Fibroblast of skin of right quadriceps (primary cell): ENCODE data around the gene RSU1.
"Not testable (repeated sequence)": the region's sequence is repeated elsewhere in the genome, so short reads cannot be mapped to it uniquely, and the experiment has no call there.

Source experiments
- DNase-seq: peaks from one replicate; pipeline ENCODE4 v3.0.0-alpha.2; 2013

Gene RSU1

GRCh38 chr10:16777473-16778370 is 39.5 kb downstream of the RSU1 start:
- peak; percentile 41 for DNase-seq

- DNase-seq: no peak
Measured at GRCh38 chr10:16776896-16777295, 40.3 kb downstream of the RSU1 start.

- no peak for DNase-seq
Measured at GRCh38 chr10:16773334-16773733, 43.9 kb downstream of the RSU1 start.

GRCh38 chr10:16770670-16771069 is 46.6 kb downstream of the RSU1 start:
- no peak for DNase-seq

- DNase-seq: no peak
Measured at GRCh38 chr10:16770141-16770540, 47.1 kb downstream of the RSU1 start.

- no peak for DNase-seq
Measured at GRCh38 chr10:16769331-16769730, 47.9 kb downstream of the RSU1 start.

GRCh38 chr10:16768702-16769101 is 48.5 kb downstream of the RSU1 start:
- no peak for DNase-seq

GRCh38 chr10:16765509-16766375 is 51.5 kb downstream of the RSU1 start:
- no peak for DNase-seq

GRCh38 chr10:16761300-16761699 is 55.9 kb downstream of the RSU1 start:
- DNase-seq: no peak

GRCh38 chr10:16756561-16757221 is 60.5 kb downstream of the RSU1 start:
- peak; percentile 81 for DNase-seq

GRCh38 chr10:16754765-16755164 is 62.5 kb downstream of the RSU1 start:
- no peak for DNase-seq

GRCh38 chr10:16752849-16753248 is 64.4 kb downstream of the RSU1 start:
- DNase-seq: not testable (repeated sequence)

- no peak for DNase-seq
Measured at GRCh38 chr10:16752099-16752498, 65.1 kb downstream of the RSU1 start.

- no peak for DNase-seq
Measured at GRCh38 chr10:16751244-16751643, 66.0 kb downstream of the RSU1 start.

GRCh38 chr10:16750461-16750860 is 66.8 kb downstream of the RSU1 start:
- no peak for DNase-seq

- no peak for DNase-seq
Measured at GRCh38 chr10:16748749-16749148, 68.5 kb downstream of the RSU1 start.

GRCh38 chr10:16746856-16747255 is 70.4 kb downstream of the RSU1 start:
- DNase-seq: no peak

- DNase-seq: no peak
Measured at GRCh38 chr10:16745061-16745460, 72.2 kb downstream of the RSU1 start.

- DNase-seq: no peak
Measured at GRCh38 chr10:16742165-16742960, 74.9 kb downstream of the RSU1 start.

GRCh38 chr10:16741540-16741939 is 75.7 kb downstream of the RSU1 start:
- no peak for DNase-seq

- DNase-seq: no peak
Measured at GRCh38 chr10:16737420-16737819, 79.8 kb downstream of the RSU1 start.

GRCh38 chr10:16735671-16736070 is 81.6 kb downstream of the RSU1 start:
- DNase-seq: no peak
